Uterus (tissue), 4 donors: ENCODE data around the gene APOBEC3F. TPM values are rescaled to one million over a fixed set of nuclear protein-coding genes. Genes with fewer than 3 reads are reported as not detected.

Source experiments
- DNase-seq, 2 donors: peaks; one replicate each; pipeline ENCODE4 v3.0.0-alpha.2; 2019 to 2020
- H3K27ac ChIP-seq, 2 donors: fragments of 200-600 bp; sonication (generic); 1 replicate in 1 of 2; 2 replicates in 1 of 2; pipeline ENCODE4 v1.5.1; 2016 to 2018
- H3K27me3 ChIP-seq, 2 donors: fragments of 200-600 bp; sonication (generic); one replicate each; pipeline ENCODE4 v1.5.1; 2018 to 2019; ENCODE audit warnings: control low read depth in 1 of 2
- H3K36me3 ChIP-seq, 2 donors: fragments of 200-600 bp; sonication (generic); one replicate each; pipeline ENCODE4 v1.5.1; 2019; ENCODE audit warnings: control low read depth in 1 of 2
- H3K4me1 ChIP-seq, 2 donors: fragments of 200-600 bp; sonication (generic); one replicate each; pipeline ENCODE4 v1.5.1; 2018 to 2019; ENCODE audit warnings: control low read depth in 1 of 2
- H3K4me3 ChIP-seq, 2 donors: fragments of 200-600 bp; sonication (generic); 1 replicate in 1 of 2; 2 replicates in 1 of 2; pipeline ENCODE4 v1.5.1; 2018 to 2019; ENCODE audit warnings: mild to moderate bottlenecking in 1 of 2
- H3K9me3 ChIP-seq, 2 donors: fragments of 200-600 bp; sonication (generic); one replicate each; pipeline ENCODE4 v1.5.1; 2019; ENCODE audit warnings: control low read depth in 1 of 2
- POLR2A ChIP-seq, 2 donors: fragments of 450-650 bp; IDR thresholded peaks; one replicate each; pipeline ENCODE4 v1.6.1; 2016; ENCODE audit warnings: antibody characterized with exemption in 2 of 2, mild to moderate bottlenecking in 1 of 2, moderate library complexity in 1 of 2
- intact Hi-C: fragments of 100-400 bp; cut with DNase I; formaldehyde crosslinking; loops from one replicate; pipeline ENCODE4 v1.15.1; 2023; ENCODE audit warnings: low total_unique reads
- small RNA-seq: library from RNA; depleted of rRNA; stranded (forward); fragments of <200 nt; gene quantifications from one replicate; pipeline ENCODE3, GENCODE V24; 2016
- total RNA-seq, 4 donors: library from RNA; depleted of rRNA in 3 of 4; stranded (reverse); fragments of >200 nt in 3 of 4; gene quantifications; one replicate each; pipeline versions ENCODE4 v1.1.0 to v1.2.4, GENCODE V29; 2014 to 2023
- TF ChIP-seq, protein P1 (sequence below), 4 experiments: fragments of 200-600 bp in 2 of 4; fragments of 450-650 bp in 2 of 4; sonication (generic) in 2 of 4; IDR thresholded peaks; one replicate each; pipeline ENCODE4 v1.5.1; 2016 to 2019; ENCODE audit warnings: antibody characterized with exemption in 4 of 4, mild to moderate bottlenecking in 2 of 4, moderate library complexity in 1 of 4
- donor health status: DM: yes; HTN: yes; CAD: no.

APOBEC3F gene
- total RNA-seq, 4 donors from 2014 or later = 1.2 to 26.6 (median 4.2) TPM; not detected in 1

DNA sequence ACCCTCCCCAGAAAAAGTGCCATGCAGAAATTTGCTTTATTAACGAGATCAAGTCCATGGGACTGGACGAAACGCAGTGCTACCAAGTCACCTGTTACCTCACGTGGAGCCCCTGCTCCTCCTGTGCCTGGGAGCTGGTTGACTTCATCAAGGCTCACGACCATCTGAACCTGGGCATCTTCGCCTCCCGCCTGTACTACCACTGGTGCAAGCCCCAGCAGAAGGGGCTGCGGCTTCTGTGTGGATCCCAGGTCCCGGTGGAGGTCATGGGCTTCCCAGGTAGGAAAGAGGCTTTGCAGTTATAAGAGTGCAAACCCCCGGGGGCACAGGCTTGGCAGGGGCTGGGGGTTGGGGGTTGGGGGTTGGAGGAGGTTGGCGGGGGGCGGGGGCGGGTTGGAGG is 60.6 kb downstream of the APOBEC3F start:
- DNase-seq = no peak
- intact Hi-C loops = no loop called here
- Histone ChIP-seq H3K9me3 (no peaks in the 10 kb centered on the region), H3K27ac (no peak overlapping the region), H3K36me3 (no peaks in the 10 kb centered on the region), H3K4me3 (no peak overlapping the region), H3K27me3 (no peaks in the 10 kb centered on the region), H3K4me1 (no peaks in the 10 kb centered on the region)
- no peak for TF ChIP-seq POLR2A (IDR thresholded peaks at IDR 0.05)
- TF ChIP-seq, protein P1, sequence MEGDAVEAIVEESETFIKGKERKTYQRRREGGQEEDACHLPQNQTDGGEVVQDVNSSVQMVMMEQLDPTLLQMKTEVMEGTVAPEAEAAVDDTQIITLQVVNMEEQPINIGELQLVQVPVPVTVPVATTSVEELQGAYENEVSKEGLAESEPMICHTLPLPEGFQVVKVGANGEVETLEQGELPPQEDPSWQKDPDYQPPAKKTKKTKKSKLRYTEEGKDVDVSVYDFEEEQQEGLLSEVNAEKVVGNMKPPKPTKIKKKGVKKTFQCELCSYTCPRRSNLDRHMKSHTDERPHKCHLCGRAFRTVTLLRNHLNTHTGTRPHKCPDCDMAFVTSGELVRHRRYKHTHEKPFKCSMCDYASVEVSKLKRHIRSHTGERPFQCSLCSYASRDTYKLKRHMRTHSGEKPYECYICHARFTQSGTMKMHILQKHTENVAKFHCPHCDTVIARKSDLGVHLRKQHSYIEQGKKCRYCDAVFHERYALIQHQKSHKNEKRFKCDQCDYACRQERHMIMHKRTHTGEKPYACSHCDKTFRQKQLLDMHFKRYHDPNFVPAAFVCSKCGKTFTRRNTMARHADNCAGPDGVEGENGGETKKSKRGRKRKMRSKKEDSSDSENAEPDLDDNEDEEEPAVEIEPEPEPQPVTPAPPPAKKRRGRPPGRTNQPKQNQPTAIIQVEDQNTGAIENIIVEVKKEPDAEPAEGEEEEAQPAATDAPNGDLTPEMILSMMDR (IDR thresholded peaks at IDR 0.05) = no peak

DNA sequence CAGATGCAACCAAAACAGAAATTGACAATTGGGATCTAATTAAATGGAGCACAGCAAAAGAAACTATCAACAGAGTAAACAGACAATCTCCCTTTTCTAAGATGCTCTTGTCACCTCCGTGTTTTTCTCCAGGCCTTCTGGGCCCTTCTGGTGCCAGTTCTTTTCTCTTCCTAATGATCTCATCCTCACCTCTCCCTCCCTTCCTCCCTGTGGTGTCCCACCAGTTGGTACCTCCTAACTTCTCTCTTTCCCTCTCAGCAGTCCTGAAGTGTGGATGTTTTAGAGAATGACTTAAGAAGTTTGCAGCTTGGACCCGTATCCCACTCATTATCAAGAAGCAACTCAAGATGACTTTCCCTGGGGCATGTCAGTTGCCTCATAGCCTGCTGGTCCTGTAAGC is 62.8 kb downstream of the APOBEC3F start:
- H3K4me3 ChIP-seq = no peak overlapping the region
- intact Hi-C loops = no loop called here
- H3K9me3 ChIP-seq = no peaks in the 10 kb centered on the region
- H3K27me3 ChIP-seq = no peaks in the 10 kb centered on the region
- H3K27ac ChIP-seq = no peak overlapping the region
- TF ChIP-seq, protein P1 (IDR thresholded peaks at IDR 0.05) = no peak
- no peak for TF ChIP-seq POLR2A (IDR thresholded peaks at IDR 0.05)
- DNase-seq = no peak
- no peaks in the 10 kb centered on the region for H3K36me3 ChIP-seq
- no peaks in the 10 kb centered on the region for H3K4me1 ChIP-seq

Small RNA genes within 50 kb of the gene (small RNA-seq; reads per million reads assigned to genes)
- gene AL022318.2 = not detected

Other genes starting within 250 kb of the APOBEC3F start
- gene DNAL4, start 246.7 kb upstream of the APOBEC3F start, total RNA-seq = 10 to 100 TPM in 2 of 4 donors, 1 to 10 TPM in 2; 3.1 to 23.4 (median 8.3) TPM
- 10 to 100 TPM in 2 of 4 donors, 1 to 10 TPM in 2; 1.8 to 24.1 (median 10.0) TPM for gene NPTXR, start 196.8 kb upstream of the APOBEC3F start, total RNA-seq
- 100 to 1,000 TPM in 1 of 4 donors, 10 to 100 TPM in 3; 11.0 to 145 (median 56.4) TPM for gene CBX6, start 168.6 kb upstream of the APOBEC3F start, total RNA-seq
- gene APOBEC3A, start 83.3 kb upstream of the APOBEC3F start, total RNA-seq = not detected
- 1 to 10 TPM in 2 of 4 donors, not detected in 2; 1.2 to 1.5 TPM for gene APOBEC3B, start 58.5 kb upstream of the APOBEC3F start, total RNA-seq
- gene APOBEC3C, start 26.6 kb upstream of the APOBEC3F start, total RNA-seq = 10 to 100 TPM in 1 of 4 donors, 1 to 10 TPM in 3; 3.6 to 48.2 (median 6.7) TPM
- gene APOBEC3D, start 19.7 kb upstream of the APOBEC3F start, total RNA-seq = 1 to 10 TPM in 2 of 4 donors, not detected in 2; 2.1 to 9.6 TPM
- 10 to 100 TPM in 3 of 4 donors, 1 to 10 TPM in 1; 5.9 to 36.1 (median 21.6) TPM for gene APOBEC3G, start 36.4 kb downstream of the APOBEC3F start, total RNA-seq
- gene APOBEC3H, start 56.4 kb downstream of the APOBEC3F start, total RNA-seq = under 1 TPM in 1 of 4 donors, not detected in 3; 0.69 TPM
- gene CBX7, start 111.8 kb downstream of the APOBEC3F start, total RNA-seq = 100 to 1,000 TPM in 2 of 4 donors, 10 to 100 TPM in 2; 16.0 to 128 (median 102) TPM
- 10 to 100 TPM in 1 of 4 donors, 1 to 10 TPM in 3; 2.0 to 24.8 (median 5.6) TPM for gene PDGFB, start 204.1 kb downstream of the APOBEC3F start, total RNA-seq